GM10248 (cell line): ENCODE data around the gene PHB1.

Source experiments
- CTCF ChIA-PET: fragments of 300-600 bp; sonication (Branson Sonifier 250); formaldehyde crosslinking; extraction: SDS; loops from one replicate; lab custom pipeline; 2021; ENCODE audit warnings: antibody characterized with exemption; lab: Yijun Ruan, JAX
- POLR2A ChIA-PET: fragments of 350-650 bp; sonication (Branson Sonifier 250); formaldehyde crosslinking; extraction: SDS; loops from one replicate; lab custom pipeline; 2020; ENCODE audit warnings: antibody characterized with exemption; lab: Yijun Ruan, JAX
- DNase-seq: peaks from one replicate; pipeline ENCODE4 v3.0.0; 2012; ENCODE audit errors: extremely low spot score
- TF ChIP-seq, protein P1 (sequence below): IDR thresholded peaks from 2 replicates; pipeline ENCODE4 v1.5.1; 2012; ENCODE audit warnings: mild to moderate bottlenecking, low read depth; ENCODE audit errors: extremely low read depth, missing control alignments, control extremely low read depth

The PHB1 gene

DNA sequence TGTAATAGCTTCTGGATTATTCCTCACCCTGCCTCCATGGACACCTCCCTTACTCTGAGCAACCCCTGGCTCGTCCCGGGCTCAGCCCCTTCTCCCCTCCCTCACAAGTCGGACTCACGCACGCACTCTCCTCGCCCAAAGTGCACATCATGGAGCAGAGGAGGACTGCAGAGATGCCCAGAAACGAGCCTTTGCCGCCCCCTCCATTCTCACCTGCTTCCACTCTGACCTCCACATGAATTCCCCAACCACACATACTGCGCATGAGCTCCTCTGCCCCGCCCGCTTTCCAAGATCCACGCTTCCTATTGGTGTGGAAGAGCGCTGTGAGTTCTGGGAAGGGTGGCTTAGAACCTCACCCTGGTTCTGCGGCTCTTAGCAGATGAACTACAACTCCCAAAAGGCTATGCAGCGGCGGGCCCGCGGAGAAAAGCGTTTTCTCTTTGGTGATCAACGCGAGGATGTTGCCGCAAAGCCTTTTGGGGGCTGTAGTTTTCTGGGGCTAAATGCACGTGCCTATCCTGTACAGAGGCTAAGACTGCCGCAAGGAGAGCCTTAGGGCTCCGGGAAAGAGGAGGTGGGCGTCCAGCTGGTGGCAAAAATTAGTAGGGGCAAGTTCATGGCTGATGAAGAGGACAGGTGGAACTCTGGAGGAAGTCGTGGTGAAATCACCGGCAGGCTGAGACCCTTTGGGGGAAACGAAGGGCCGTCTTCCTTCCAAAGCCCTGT lies at the start of gene PHB1:
Gene PHB1 (minus strand): TSS at position 261 of the 729 bp plus-strand sequence. CDS start 1,618 bp downstream, outside the sequence.
- ChIA-PET POLR2A (interaction anchor here (0.7 to 0.9 kb wide), 2 partner anchors 45 to 104 kb away, joined by 3 read pairs; no protein-coding TSS in a partner anchor), CTCF (interaction anchor here (0.6 to 12.1 kb wide), 11 partner anchors 10 to 584 kb away, joined by 3 to 220 read pairs (median 4); no protein-coding TSS in a partner anchor)
- DNase-seq = peak; percentile 97
- TF ChIP-seq, protein P1, sequence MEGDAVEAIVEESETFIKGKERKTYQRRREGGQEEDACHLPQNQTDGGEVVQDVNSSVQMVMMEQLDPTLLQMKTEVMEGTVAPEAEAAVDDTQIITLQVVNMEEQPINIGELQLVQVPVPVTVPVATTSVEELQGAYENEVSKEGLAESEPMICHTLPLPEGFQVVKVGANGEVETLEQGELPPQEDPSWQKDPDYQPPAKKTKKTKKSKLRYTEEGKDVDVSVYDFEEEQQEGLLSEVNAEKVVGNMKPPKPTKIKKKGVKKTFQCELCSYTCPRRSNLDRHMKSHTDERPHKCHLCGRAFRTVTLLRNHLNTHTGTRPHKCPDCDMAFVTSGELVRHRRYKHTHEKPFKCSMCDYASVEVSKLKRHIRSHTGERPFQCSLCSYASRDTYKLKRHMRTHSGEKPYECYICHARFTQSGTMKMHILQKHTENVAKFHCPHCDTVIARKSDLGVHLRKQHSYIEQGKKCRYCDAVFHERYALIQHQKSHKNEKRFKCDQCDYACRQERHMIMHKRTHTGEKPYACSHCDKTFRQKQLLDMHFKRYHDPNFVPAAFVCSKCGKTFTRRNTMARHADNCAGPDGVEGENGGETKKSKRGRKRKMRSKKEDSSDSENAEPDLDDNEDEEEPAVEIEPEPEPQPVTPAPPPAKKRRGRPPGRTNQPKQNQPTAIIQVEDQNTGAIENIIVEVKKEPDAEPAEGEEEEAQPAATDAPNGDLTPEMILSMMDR = no peak

DNA sequence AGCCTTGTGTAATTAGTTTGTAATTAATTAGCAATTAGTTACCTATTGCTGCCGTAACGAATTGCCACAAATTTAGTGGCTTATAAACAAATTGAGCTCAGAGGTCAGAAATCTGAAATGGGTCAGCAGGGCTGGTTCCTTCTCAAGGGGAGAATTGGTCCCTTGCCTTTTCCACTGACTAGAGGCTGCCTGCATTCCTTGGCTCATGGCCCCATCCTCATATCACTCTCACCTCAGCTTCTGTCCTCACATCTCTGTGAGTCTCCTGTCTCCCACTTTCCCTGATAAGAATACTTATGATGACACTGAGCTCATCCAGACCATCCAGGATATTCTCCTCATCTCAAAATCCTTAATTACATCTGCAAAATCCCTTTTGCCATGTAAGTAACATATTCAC lies 49.4 kb upstream of the PHB1 start:
- TF ChIP-seq, protein P1 = no peak
- ChIA-PET POLR2A (no interaction called here), CTCF (interaction anchor here (1.1 to 1.5 kb wide), 3 partner anchors 10 to 32 kb away, joined by 3 to 5 read pairs (median 4); no protein-coding TSS in a partner anchor)
- no peak for DNase-seq

DNA sequence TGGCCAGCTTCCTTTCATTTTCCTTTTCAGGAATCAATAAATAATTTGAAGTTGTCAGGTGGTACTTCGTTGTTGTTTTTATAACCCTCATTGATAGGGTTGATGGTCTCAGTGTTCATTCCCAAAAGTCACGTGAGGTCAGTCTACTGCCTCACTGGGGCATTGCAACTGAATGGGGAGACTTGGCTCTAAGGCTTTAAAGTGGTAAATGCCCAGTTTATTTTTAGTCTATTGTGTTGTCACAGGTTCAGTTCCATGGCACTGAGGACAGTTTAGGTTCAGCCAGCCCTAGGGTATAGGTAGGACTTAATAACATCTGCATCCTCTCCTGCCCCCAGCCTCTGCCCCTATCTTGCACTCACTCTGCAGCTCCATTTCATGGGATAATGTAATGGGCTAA lies 46.9 kb upstream of the PHB1 start:
- no peak for DNase-seq
- TF ChIP-seq, protein P1 = no peak
- CTCF ChIA-PET = no interaction called here
- POLR2A ChIA-PET = no interaction called here

DNA sequence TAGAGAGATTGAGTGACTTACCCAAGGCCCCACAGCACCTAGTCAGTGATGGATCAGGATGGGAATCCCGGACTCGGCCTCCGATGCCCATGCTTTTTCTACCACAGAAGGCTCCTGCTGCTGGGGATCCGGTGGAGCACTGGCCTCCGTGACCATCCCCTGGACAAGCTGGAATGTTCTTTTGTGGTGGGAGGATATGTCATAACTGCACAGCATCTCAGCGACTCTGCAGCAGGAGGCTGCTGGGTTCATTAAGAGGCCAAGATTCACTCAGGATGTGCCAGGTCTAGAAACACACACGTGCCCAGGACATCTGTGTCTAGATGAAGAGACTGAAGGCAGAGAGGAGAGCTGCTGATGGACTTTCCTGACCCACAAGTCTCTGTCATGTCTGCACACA lies 45.7 kb upstream of the PHB1 start:
- TF ChIP-seq, protein P1 = no peak
- ChIA-PET CTCF (interaction anchor here (0.9 to 1.0 kb wide), 4 partner anchors 24 to 537 kb away, joined by 3 to 6 read pairs (median 3); no protein-coding TSS in a partner anchor), POLR2A (no interaction called here)
- DNase-seq = no peak

DNA sequence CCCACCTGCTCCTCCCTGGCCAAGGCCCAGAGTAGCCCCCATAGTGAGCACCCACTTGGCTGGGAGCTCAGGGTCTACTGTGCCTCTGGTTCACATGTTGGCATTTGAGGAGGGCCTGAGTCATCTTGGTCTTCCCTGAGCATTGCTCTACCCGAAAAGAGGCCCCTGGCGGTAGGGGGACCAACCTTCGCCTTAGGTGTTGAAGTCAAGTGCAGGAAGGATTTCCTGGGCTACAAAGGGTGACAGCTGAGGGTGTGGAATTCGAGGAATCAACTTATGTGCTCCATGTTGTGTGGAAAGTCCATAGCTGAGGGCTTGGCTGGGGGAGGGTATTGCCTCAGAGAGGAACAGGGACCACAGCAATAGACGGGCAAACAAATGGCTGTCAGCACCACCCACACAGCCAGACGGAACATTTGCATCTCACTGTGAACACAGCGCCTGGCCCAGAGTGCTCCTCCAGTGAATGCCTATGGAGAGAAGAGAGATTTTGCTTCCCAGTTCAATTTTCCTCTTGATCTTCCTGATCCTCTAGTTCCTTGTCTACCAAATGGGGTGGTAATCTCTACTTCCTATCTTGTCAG lies 44.8 kb upstream of the PHB1 start:
- DNase-seq = no peak
- TF ChIP-seq, protein P1 = no peak
- ChIA-PET POLR2A (no interaction called here), CTCF (interaction anchor here (0.9 to 1.1 kb wide), 3 partner anchors 12 to 97 kb away, joined by 3 read pairs; no protein-coding TSS in a partner anchor)
